HG03575 (cell line): Measurements from ENCODE around the gene TPPP3.

Experiments used
- ATAC-seq: cut with Tn5 transposase; IDR thresholded peaks from one replicate; pipeline ENCODE4 v1.9.1; 2021; ENCODE audit not compliant: unreplicated experiment, insufficient number of reproducible peaks, low FRiP score; ENCODE audit errors: extremely low read depth

TPPP3 gene

GRCh38 chr16:67393111-67393787 is at the start of gene TPPP3:
TPPP3 (minus strand) TSS chr16:67393498; CDS start chr16:67391111, 2,387 bp downstream.
- ATAC-seq, result no peak

GRCh38 chr16:67442581-67443255 is 49.4 kb upstream of the TPPP3 start:
- no peak for ATAC-seq

GRCh38 chr16:67441907-67442306 is 48.6 kb upstream of the TPPP3 start:
- no peak for ATAC-seq

GRCh38 chr16:67441271-67441753 is 48.0 kb upstream of the TPPP3 start:
- no peak for ATAC-seq

- ATAC-seq, result no peak
Observed at GRCh38 chr16:67438824-67439393, 45.6 kb upstream of the TPPP3 start.

- no peak for ATAC-seq
Observed at GRCh38 chr16:67438098-67438791, 44.9 kb upstream of the TPPP3 start.

- ATAC-seq, result no peak
Observed at GRCh38 chr16:67437513-67437912, 44.2 kb upstream of the TPPP3 start.

GRCh38 chr16:67436640-67437193 is 43.4 kb upstream of the TPPP3 start:
- ATAC-seq, result no peak

- no peak for ATAC-seq
Observed at GRCh38 chr16:67435758-67436164, 42.5 kb upstream of the TPPP3 start.

- ATAC-seq, result no peak
Observed at GRCh38 chr16:67433131-67433719, 39.9 kb upstream of the TPPP3 start.

GRCh38 chr16:67432506-67432890 is 39.2 kb upstream of the TPPP3 start:
- no peak for ATAC-seq

GRCh38 chr16:67431775-67432505 is 38.6 kb upstream of the TPPP3 start:
- ATAC-seq, result no peak

GRCh38 chr16:67430977-67431774 is 37.9 kb upstream of the TPPP3 start, which contains the start of gene HSD11B2:
HSD11B2 (plus strand) TSS chr16:67431121; CDS start chr16:67431249, 128 bp downstream.
- ATAC-seq, result no peak

GRCh38 chr16:67430504-67430976 is 37.2 kb upstream of the TPPP3 start:
- ATAC-seq, result no peak

GRCh38 chr16:67429799-67430503 is 36.7 kb upstream of the TPPP3 start:
- no peak for ATAC-seq

- ATAC-seq, result no peak
Observed at GRCh38 chr16:67429053-67429798, 35.9 kb upstream of the TPPP3 start.
